Neural progenitor cell (in vitro differentiated cells): Measurements from ENCODE around the gene INHA.

Experiments used
- EZH2 ChIP-seq: fragments of 200-600 bp; sonication (generic); IDR thresholded peaks from 2 replicates; pipeline ENCODE4 v1.6.1; 2017; ENCODE audit warnings: antibody characterized with exemption, mild to moderate bottlenecking, moderate library complexity
- TF ChIP-seq, protein P1 (sequence below): fragments of 200-600 bp; sonication (generic); IDR thresholded peaks from 2 replicates; pipeline ENCODE4 v1.5.1; 2017; ENCODE audit warnings: antibody characterized with exemption, mild to moderate bottlenecking

DNA sequence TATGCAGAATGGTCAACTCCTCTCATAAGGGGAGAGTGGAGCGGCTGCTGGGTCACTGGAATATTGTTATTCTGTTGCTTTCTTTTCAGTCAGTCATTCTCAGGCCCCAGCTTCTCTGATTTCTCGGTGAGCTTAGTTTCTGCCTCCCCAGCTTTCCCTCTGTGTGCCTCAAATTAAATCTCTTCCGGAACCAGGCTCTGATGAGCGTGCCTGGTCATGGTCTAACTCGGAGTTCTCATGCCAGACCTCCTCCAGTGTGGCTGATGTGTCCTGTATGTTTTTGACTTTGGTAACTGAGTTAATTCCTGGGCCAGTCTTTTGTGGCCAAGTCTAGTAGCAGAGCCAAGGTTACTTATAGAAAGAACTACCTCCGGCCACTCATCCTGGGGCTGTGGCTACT lies 20.6 kb downstream of the INHA start:
- TF ChIP-seq, protein P1, sequence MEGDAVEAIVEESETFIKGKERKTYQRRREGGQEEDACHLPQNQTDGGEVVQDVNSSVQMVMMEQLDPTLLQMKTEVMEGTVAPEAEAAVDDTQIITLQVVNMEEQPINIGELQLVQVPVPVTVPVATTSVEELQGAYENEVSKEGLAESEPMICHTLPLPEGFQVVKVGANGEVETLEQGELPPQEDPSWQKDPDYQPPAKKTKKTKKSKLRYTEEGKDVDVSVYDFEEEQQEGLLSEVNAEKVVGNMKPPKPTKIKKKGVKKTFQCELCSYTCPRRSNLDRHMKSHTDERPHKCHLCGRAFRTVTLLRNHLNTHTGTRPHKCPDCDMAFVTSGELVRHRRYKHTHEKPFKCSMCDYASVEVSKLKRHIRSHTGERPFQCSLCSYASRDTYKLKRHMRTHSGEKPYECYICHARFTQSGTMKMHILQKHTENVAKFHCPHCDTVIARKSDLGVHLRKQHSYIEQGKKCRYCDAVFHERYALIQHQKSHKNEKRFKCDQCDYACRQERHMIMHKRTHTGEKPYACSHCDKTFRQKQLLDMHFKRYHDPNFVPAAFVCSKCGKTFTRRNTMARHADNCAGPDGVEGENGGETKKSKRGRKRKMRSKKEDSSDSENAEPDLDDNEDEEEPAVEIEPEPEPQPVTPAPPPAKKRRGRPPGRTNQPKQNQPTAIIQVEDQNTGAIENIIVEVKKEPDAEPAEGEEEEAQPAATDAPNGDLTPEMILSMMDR, result no peak
- TF ChIP-seq EZH2, result no peak
